ENCODE results near the gene EED. TPM values are rescaled to one million over a fixed set of nuclear protein-coding genes. Genes with fewer than 3 reads are reported as not detected.

Gene EED
- polyA plus RNA-seq, 1 donor (not counting 4 experiments of a cell fraction or from before 2014, with no cell fraction given): 28.5 TPM

- dilution Hi-C loops (cut with MboI; ENCODE audit: extremely low pct_ligation_motif_present, low sequenced_read_pairs): no loop called here
- no peak overlapping the region for H2AFZ ChIP-seq (ENCODE audit: control insufficient read depth, low read length)
- H3K9me3 ChIP-seq (ENCODE audit: control insufficient read depth, low read depth, low read length): no peaks in the 10 kb centered on the region
- no peak overlapping the region for H3K4me3 ChIP-seq (ENCODE audit: control insufficient read depth in 2 of 3, extremely low read depth in 1 of 3, insufficient read depth in 2 of 3, low read depth in 1 of 3, low read length in 3 of 3)
- DNase-seq (ENCODE audit: low read depth, low spot score) (no peak), FAIRE-seq (no peak)
- no peak overlapping the region for H3K4me2 ChIP-seq (ENCODE audit: control insufficient read depth, extremely low read depth, insufficient read depth, low read depth, low read length)
- no peak overlapping the region for H3K9ac ChIP-seq (ENCODE audit: control insufficient read depth, extremely low read depth, insufficient read depth, low read length)
- peaks cover 80% of the 10 kb centered on the region for H3K79me2 ChIP-seq (ENCODE audit: control insufficient read depth, insufficient read depth, low read length)
- H4K20me1 ChIP-seq (ENCODE audit: control insufficient read depth, extremely low read depth, insufficient read depth, low read length): no peaks in the 10 kb centered on the region
- no peaks in the 10 kb centered on the region for H3K9me1 ChIP-seq (ENCODE audit: control insufficient read depth, extremely low read depth, insufficient read depth, low read length)
- peaks cover 25% of the 10 kb centered on the region for H3K4me1 ChIP-seq (ENCODE audit: control insufficient read depth, extremely low read depth, insufficient read depth, low read length)
- H3K27ac ChIP-seq (ENCODE audit: control insufficient read depth, insufficient read depth, low read length): no peak overlapping the region
- H3K36me3 ChIP-seq (ENCODE audit: control insufficient read depth in 2 of 2, extremely low read depth in 1 of 2, insufficient read depth in 2 of 2, low read length in 2 of 2): no peaks in the 10 kb centered on the region
- TF ChIP-seq EZH2 (IDR thresholded peaks at IDR 0.05; ENCODE audit: low read length): no peak
- H3K27me3 ChIP-seq (ENCODE audit: control insufficient read depth, extremely low read depth, insufficient read depth, low read length): no peaks in the 10 kb centered on the region
These were observed 4.1 kb downstream of the EED start for GRCh38 chr11:86248609-86249008.

- H3K4me3 ChIP-seq (ENCODE audit: control insufficient read depth in 2 of 3, extremely low read depth in 1 of 3, insufficient read depth in 2 of 3, low read depth in 1 of 3, low read length in 3 of 3): no peak overlapping the region
- no peaks in the 10 kb centered on the region for H3K9me1 ChIP-seq (ENCODE audit: control insufficient read depth, extremely low read depth, insufficient read depth, low read length)
- H3K4me1 ChIP-seq (ENCODE audit: control insufficient read depth, extremely low read depth, insufficient read depth, low read length): peaks cover 21% of the 10 kb centered on the region
- DNase-seq (ENCODE audit: low read depth, low spot score): no peak
- H3K27me3 ChIP-seq (ENCODE audit: control insufficient read depth, extremely low read depth, insufficient read depth, low read length): no peaks in the 10 kb centered on the region
- no peaks in the 10 kb centered on the region for H3K9me3 ChIP-seq (ENCODE audit: control insufficient read depth, low read depth, low read length)
- H3K9ac ChIP-seq (ENCODE audit: control insufficient read depth, extremely low read depth, insufficient read depth, low read length): no peak overlapping the region
- H3K79me2 ChIP-seq (ENCODE audit: control insufficient read depth, insufficient read depth, low read length): peaks cover 83% of the 10 kb centered on the region
- H4K20me1 ChIP-seq (ENCODE audit: control insufficient read depth, extremely low read depth, insufficient read depth, low read length): no peaks in the 10 kb centered on the region
- TF ChIP-seq CTCF (optimal IDR thresholded peaks at IDR 0.05 in 1 of 3, IDR thresholded peaks at IDR 0.05 in 1 of 3, conservative IDR thresholded peaks at IDR 0.05 in 1 of 3; ENCODE audit: extremely low read depth in 1 of 3, insufficient read depth in 2 of 3, low read length in 3 of 3) (no peak), EZH2 (IDR thresholded peaks at IDR 0.05; ENCODE audit: low read length) (no peak)
- H3K4me2 ChIP-seq (ENCODE audit: control insufficient read depth, extremely low read depth, insufficient read depth, low read depth, low read length): no peak overlapping the region
- H3K36me3 ChIP-seq (ENCODE audit: control insufficient read depth in 2 of 2, extremely low read depth in 1 of 2, insufficient read depth in 2 of 2, low read length in 2 of 2): no peaks in the 10 kb centered on the region
- dilution Hi-C loops (cut with MboI; ENCODE audit: extremely low pct_ligation_motif_present, low sequenced_read_pairs): no loop called here
- FAIRE-seq: no peak
- no peak overlapping the region for H3K27ac ChIP-seq (ENCODE audit: control insufficient read depth, insufficient read depth, low read length)
- no peak overlapping the region for H2AFZ ChIP-seq (ENCODE audit: control insufficient read depth, low read length)
These were observed 5.0 kb downstream of the EED start for GRCh38 chr11:86249307-86250098.
